NCI-H526 (cell line): ENCODE results near the gene CASZ1.
A peak's percentile ranks its signal among the peaks of the same experiment; 100 is the strongest.

Experiments
- DNase-seq, 2 experiments: peaks; one replicate each; lab custom pipeline; 2025; lab: John Stamatoyannopoulos, UW

Gene CASZ1

GRCh38 chr1:10793129-10793651 lies 3.3 kb downstream of the CASZ1 start:
- no peak for DNase-seq

- DNase-seq = peak; percentile 88 to 92
These were observed 5.1 kb downstream of the CASZ1 start for GRCh38 chr1:10791105-10791951.

- DNase-seq = peak in 1 of 2 experiments; percentile 58
These were observed 6.4 kb downstream of the CASZ1 start for GRCh38 chr1:10789803-10790702.

GRCh38 chr1:10789047-10789791 lies 7.2 kb downstream of the CASZ1 start:
- no peak for DNase-seq

GRCh38 chr1:10788592-10789006 lies 7.8 kb downstream of the CASZ1 start:
- DNase-seq = peak in 1 of 2 experiments; percentile 65

- DNase-seq = no peak
These were observed 9.2 kb downstream of the CASZ1 start for GRCh38 chr1:10787286-10787685.

GRCh38 chr1:10785728-10786638 lies 10.5 kb downstream of the CASZ1 start:
- no peak for DNase-seq

- peak in 1 of 2 experiments; percentile 40 for DNase-seq
These were observed 11.3 kb downstream of the CASZ1 start for GRCh38 chr1:10784998-10785727.

- DNase-seq = no peak
These were observed 13.8 kb downstream of the CASZ1 start for GRCh38 chr1:10782491-10783244.

GRCh38 chr1:10781137-10781536 lies 15.3 kb downstream of the CASZ1 start:
- DNase-seq = peak in 1 of 2 experiments; percentile 56

- DNase-seq = no peak
These were observed 16.6 kb downstream of the CASZ1 start for GRCh38 chr1:10779841-10780240.

- DNase-seq = peak; percentile 45 to 80
These were observed 17.2 kb downstream of the CASZ1 start for GRCh38 chr1:10779201-10779600.

- DNase-seq = peak in 1 of 2 experiments; percentile 34
These were observed 17.8 kb downstream of the CASZ1 start for GRCh38 chr1:10778640-10779039.

- no peak for DNase-seq
These were observed 18.5 kb downstream of the CASZ1 start for GRCh38 chr1:10777749-10778574.

GRCh38 chr1:10776190-10776905 lies 20.1 kb downstream of the CASZ1 start:
- peak in 1 of 2 experiments; percentile 69 for DNase-seq

GRCh38 chr1:10775763-10776162 lies 20.7 kb downstream of the CASZ1 start:
- DNase-seq = peak in 1 of 2 experiments; percentile 73

- DNase-seq = no peak
These were observed 21.7 kb downstream of the CASZ1 start for GRCh38 chr1:10774615-10775310.
